Spinal cord (tissue), 10 donors: Measurements from ENCODE around the gene FBXL20. TPM values are rescaled to one million over a fixed set of nuclear protein-coding genes. Genes with fewer than 3 reads are reported as not detected.
"Not testable (repeated sequence)": the region's sequence is repeated elsewhere in the genome, so short reads cannot be mapped to it uniquely, and the experiment has no call there.

Experiments
- DNase-seq, 6 donors: peaks; one replicate each; pipeline versions ENCODE4 v3.0.0 to v3.0.0-alpha.2; 2013 to 2015; ENCODE audit warnings: low spot score in 6 of 6, low read depth in 4 of 6
- H3K27ac ChIP-seq: one replicate; pipeline ENCODE4 v1.5.1; 2013; ENCODE audit warnings: low read depth, low read length, control low read depth
- H3K27me3 ChIP-seq: one replicate; pipeline ENCODE4 v1.6.1; 2013; ENCODE audit warnings: low read length; ENCODE audit not compliant: control insufficient read depth, insufficient read depth
- H3K36me3 ChIP-seq: one replicate; pipeline ENCODE4 v1.6.1; 2013; ENCODE audit warnings: low read length; ENCODE audit not compliant: control insufficient read depth, insufficient read depth
- H3K4me1 ChIP-seq: one replicate; pipeline ENCODE4 v1.6.1; 2013; ENCODE audit warnings: low read length; ENCODE audit not compliant: control insufficient read depth, insufficient read depth
- H3K4me3 ChIP-seq: one replicate; pipeline ENCODE4 v1.5.1; 2013; ENCODE audit warnings: low read depth, low read length, control low read depth
- H3K9me3 ChIP-seq: one replicate; pipeline ENCODE4 v1.6.1; 2013; ENCODE audit warnings: low read length; ENCODE audit not compliant: control insufficient read depth, insufficient read depth
- WGBS: methylation state at CpG from one replicate; pipeline ENCODE4 v1.1.5; 2013; ENCODE audit warnings: missing lambda C conversion rate; ENCODE audit not compliant: insufficient coverage; 5-methylcytosine and 5-hydroxymethylcytosine counted together
- polyA plus RNA-seq, 2 donors: library from polyadenylated mRNA; unstranded; fragments of 120-200 nt; gene quantifications; one replicate each; pipeline ENCODE4 v1.2.1, GENCODE V29; 2013; ENCODE audit not compliant: insufficient read length in 2 of 2
- total RNA-seq, 2 donors: library from RNA; depleted of rRNA in 1 of 2; stranded (reverse); fragments of 120-200 nt in 1 of 2; fragments of >200 nt in 1 of 2; gene quantifications; one replicate each; pipeline versions ENCODE4 v1.2.3 to v1.2.4, GENCODE V29; 2013 to 2014
- donor health status: healthy.

The FBXL20 gene
- total and polyA plus RNA-seq, 4 donors = 16.1 to 26.1 (median 19.1) TPM

- H3K27ac ChIP-seq = no peak overlapping the region
- DNase-seq = peak in 1 of 6 donors; percentile 33
- WGBS = 60% methylated on average over 1 of the region's 3 CpGs
- H3K27me3 ChIP-seq = no peaks in the 10 kb centered on the region
- no peaks in the 10 kb centered on the region for H3K9me3 ChIP-seq
- no peaks in the 10 kb centered on the region for H3K4me1 ChIP-seq
- H3K4me3 ChIP-seq = no peak overlapping the region
- peaks cover 8% of the 10 kb centered on the region for H3K36me3 ChIP-seq
Measured at GRCh38 chr17:39306509-39307212, 94.8 kb downstream of the FBXL20 start.

DNA sequence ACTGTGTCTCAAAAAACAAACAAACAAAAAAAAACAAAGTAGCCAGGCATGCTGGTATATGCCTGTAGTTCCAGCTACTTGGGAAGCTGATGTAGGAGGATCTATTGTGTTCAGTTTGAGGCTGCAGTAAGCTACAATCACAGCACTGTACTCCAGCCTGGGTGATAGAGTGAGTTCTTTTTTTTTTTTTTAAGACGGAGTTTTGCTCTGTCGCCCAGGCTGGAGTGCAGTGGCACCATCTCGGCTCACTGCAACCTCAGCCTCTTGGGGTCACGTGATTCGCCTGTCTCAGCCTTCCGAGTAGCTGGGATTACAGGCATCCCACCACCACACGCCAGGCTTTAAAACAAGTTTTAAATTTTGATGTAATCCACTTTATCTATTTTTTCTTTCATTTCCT is 95.4 kb downstream of the FBXL20 start:
- H3K27me3 ChIP-seq = no peaks in the 10 kb centered on the region
- no peak overlapping the region for H3K27ac ChIP-seq
- no peak overlapping the region for H3K4me3 ChIP-seq
- WGBS = 65% methylated on average over 7 of the region's 7 CpGs
- peak in 1 of 6 donors; percentile 9 for DNase-seq
- no peaks in the 10 kb centered on the region for H3K9me3 ChIP-seq
- peaks cover 14% of the 10 kb centered on the region for H3K36me3 ChIP-seq
- no peaks in the 10 kb centered on the region for H3K4me1 ChIP-seq

- 100% methylated on average over 1 of the region's 1 CpG for WGBS
- no peaks in the 10 kb centered on the region for H3K9me3 ChIP-seq
- H3K4me1 ChIP-seq = no peaks in the 10 kb centered on the region
- H3K27me3 ChIP-seq = no peaks in the 10 kb centered on the region
- H3K4me3 ChIP-seq = no peak overlapping the region
- peaks cover 18% of the 10 kb centered on the region for H3K36me3 ChIP-seq
- DNase-seq = no peak
- H3K27ac ChIP-seq = no peak overlapping the region
Measured at GRCh38 chr17:39304188-39304587, 97.2 kb downstream of the FBXL20 start.

DNA sequence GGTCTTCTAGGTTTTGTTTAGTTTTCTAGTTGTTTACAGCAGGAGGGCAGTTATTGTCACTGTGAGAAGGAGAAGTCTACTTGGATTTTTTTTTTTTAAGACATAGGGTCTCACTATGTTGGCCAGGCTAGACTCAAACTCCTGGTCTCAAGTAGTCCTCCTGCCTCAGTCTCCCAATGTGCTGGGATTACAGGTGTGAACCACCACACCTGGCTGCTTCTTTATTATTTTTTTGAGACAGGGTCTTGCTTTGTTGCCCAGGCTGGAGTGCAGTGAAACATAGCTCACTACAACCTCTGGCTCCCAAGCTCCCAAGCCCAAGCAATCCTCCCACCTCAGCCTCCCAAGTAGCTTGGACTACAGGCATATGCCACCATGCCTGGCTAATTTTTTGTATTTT is 107.4 kb downstream of the FBXL20 start:
- Histone ChIP-seq H3K36me3 (peaks cover 28% of the 10 kb centered on the region), H3K4me1 (no peaks in the 10 kb centered on the region)
- no peak for DNase-seq

GRCh38 chr17:39292546-39292945 is 108.9 kb downstream of the FBXL20 start:
- 100% methylated on average over 3 of the region's 8 CpGs for WGBS
- H3K27ac ChIP-seq = not testable (repeated sequence)
- H3K36me3 ChIP-seq = peaks cover 22% of the 10 kb centered on the region

More for the DNA sequence above, 107.4 kb downstream of the FBXL20 start:
- no peak overlapping the region for H3K4me3 ChIP-seq
- H3K9me3 ChIP-seq = no peaks in the 10 kb centered on the region
- H3K27ac ChIP-seq = no peak overlapping the region
- H3K27me3 ChIP-seq = no peaks in the 10 kb centered on the region

GRCh38 chr17:39286513-39286912 is 114.9 kb downstream of the FBXL20 start:
- not testable (repeated sequence) for H3K27me3 ChIP-seq, H3K4me1 ChIP-seq, H3K4me3 ChIP-seq, H3K9me3 ChIP-seq, H3K27ac ChIP-seq, DNase-seq
- peaks cover 13% of the 10 kb centered on the region for H3K36me3 ChIP-seq
- 94% methylated on average over 2 of the region's 3 CpGs for WGBS

More at GRCh38 chr17:39292546-39292945, 108.9 kb downstream of the FBXL20 start:
- not testable (repeated sequence) for H3K4me1 ChIP-seq, H3K27me3 ChIP-seq, H3K4me3 ChIP-seq, DNase-seq, H3K9me3 ChIP-seq

DNA sequence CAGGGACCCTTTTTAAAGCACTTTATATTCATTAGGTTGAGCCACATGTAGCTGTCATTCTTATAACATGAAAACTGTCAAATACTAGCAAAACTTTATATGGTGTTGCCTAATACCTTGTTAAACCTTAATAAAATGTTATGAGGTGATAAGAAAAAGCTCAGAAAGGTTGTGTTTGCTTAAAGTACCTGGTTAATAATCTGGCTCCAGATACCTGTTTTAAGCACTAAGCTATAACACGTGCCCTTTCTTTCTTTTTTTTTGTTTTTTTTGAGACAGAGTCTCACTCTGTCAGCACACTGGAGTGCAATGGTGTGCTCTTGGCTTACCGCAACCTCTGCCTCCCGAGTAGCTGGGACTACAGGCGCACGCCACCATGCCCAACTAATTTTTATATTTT is 116.7 kb downstream of the FBXL20 start:
- Histone ChIP-seq H3K4me3 (no peak overlapping the region), H3K27me3 (no peaks in the 10 kb centered on the region), H3K36me3 (peaks cover 19% of the 10 kb centered on the region), H3K4me1 (no peaks in the 10 kb centered on the region), H3K9me3 (no peaks in the 10 kb centered on the region), H3K27ac (no peak overlapping the region)
- DNase-seq = no peak
- 100% methylated on average over 1 of the region's 5 CpGs for WGBS

DNA sequence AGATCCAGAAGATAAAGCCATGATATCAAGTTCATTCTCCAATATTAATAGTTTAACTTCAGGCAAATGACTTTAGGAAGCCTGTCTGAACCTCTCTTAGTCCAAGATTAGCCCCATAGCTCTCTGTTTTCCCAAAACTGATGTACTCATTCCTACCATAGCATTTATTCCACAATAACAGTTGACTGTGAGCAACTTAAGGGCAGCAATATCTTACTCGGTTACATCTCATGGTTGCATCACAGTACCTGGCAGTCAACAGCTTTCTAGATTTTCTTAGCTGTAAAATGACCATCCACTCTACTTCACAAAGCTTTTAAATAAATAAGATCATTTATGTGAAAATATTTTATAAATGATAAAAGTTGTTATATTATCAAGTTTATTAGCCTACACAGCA is 117.5 kb downstream of the FBXL20 start:
- DNase-seq = no peak

DNA sequence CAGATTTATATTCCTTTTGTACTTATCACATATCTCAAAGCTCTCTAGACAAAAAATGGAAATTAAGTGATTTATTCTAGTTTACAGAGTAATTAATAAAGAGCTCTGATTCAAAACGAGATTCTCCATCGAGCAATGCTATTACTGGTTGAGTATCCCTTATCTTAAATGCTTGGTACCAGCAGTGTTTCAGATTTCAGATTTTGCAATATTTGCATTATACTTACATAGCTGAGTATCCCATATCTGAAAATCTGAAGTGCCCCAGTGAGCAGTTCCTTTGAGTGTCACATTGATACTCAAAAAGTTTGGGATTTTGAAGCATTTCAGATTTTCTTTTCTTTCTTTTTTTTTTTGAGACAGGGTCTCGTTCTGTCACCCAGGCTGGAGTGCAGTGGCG is 118.3 kb downstream of the FBXL20 start:
- no peak for DNase-seq
- no peak overlapping the region for H3K27ac ChIP-seq
- no peaks in the 10 kb centered on the region for H3K27me3 ChIP-seq
- no peaks in the 10 kb centered on the region for H3K9me3 ChIP-seq
- WGBS = 58% methylated on average over 2 of the region's 4 CpGs
- H3K4me1 ChIP-seq = no peaks in the 10 kb centered on the region
- peaks cover 31% of the 10 kb centered on the region for H3K36me3 ChIP-seq
- no peak overlapping the region for H3K4me3 ChIP-seq

More for the DNA sequence above, 117.5 kb downstream of the FBXL20 start:
- no peaks in the 10 kb centered on the region for H3K9me3 ChIP-seq
- peaks cover 24% of the 10 kb centered on the region for H3K36me3 ChIP-seq
- no peak overlapping the region for H3K27ac ChIP-seq
- 100% methylated on average over 1 of the region's 1 CpG for WGBS
- H3K4me1 ChIP-seq = no peaks in the 10 kb centered on the region
- no peak overlapping the region for H3K4me3 ChIP-seq
- H3K27me3 ChIP-seq = no peaks in the 10 kb centered on the region

GRCh38 chr17:39281806-39282205 is 119.6 kb downstream of the FBXL20 start:
- Histone ChIP-seq H3K4me3 (no peak overlapping the region), H3K36me3 (peaks cover 37% of the 10 kb centered on the region), H3K4me1 (no peaks in the 10 kb centered on the region), H3K9me3 (no peaks in the 10 kb centered on the region), H3K27ac (no peak overlapping the region), H3K27me3 (no peaks in the 10 kb centered on the region)
- WGBS = no CpG with 5 or more reads among the region's 1 CpG
- DNase-seq = no peak
